Measurements from ENCODE around the gene SNCG. TPM values are rescaled to one million over a fixed set of nuclear protein-coding genes. Genes with fewer than 3 reads are reported as not detected.
"Not testable (repeated sequence)": the region's sequence is repeated elsewhere in the genome, so short reads cannot be mapped to it uniquely, and the experiment has no call there.

SNCG gene
- total RNA-seq, 1 experiment from 2014 or later = 7.3 TPM

DNA sequence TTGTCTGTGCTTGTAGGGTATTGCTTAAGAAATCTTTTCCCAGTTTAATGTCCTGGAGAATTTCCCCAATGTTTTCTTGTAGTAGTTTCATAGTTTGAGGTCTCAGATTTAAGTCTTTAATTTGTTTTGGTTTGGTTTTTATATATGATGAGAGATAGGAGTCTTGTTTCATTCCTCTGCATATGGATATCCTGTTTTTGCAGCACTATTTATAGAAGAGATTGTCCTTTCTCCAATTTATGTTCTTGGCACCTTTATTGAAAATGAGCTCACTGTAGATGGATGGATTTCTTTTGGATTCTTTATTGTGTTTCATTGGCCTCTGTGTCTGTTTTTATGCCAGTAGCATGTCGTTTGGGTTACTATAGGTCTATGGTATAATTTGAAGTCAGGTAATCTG is 30.1 kb downstream of the SNCG start:
- TF ChIP-seq, protein P1, sequence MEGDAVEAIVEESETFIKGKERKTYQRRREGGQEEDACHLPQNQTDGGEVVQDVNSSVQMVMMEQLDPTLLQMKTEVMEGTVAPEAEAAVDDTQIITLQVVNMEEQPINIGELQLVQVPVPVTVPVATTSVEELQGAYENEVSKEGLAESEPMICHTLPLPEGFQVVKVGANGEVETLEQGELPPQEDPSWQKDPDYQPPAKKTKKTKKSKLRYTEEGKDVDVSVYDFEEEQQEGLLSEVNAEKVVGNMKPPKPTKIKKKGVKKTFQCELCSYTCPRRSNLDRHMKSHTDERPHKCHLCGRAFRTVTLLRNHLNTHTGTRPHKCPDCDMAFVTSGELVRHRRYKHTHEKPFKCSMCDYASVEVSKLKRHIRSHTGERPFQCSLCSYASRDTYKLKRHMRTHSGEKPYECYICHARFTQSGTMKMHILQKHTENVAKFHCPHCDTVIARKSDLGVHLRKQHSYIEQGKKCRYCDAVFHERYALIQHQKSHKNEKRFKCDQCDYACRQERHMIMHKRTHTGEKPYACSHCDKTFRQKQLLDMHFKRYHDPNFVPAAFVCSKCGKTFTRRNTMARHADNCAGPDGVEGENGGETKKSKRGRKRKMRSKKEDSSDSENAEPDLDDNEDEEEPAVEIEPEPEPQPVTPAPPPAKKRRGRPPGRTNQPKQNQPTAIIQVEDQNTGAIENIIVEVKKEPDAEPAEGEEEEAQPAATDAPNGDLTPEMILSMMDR (IDR thresholded peaks at IDR 0.05; ENCODE audit: unreplicated experiment) = no peak
- intact Hi-C loops (cut with micrococcal nuclease) = no loop called here
- no peak for DNase-seq (ENCODE audit: unreplicated experiment)
- Mint-ChIP-seq H3K27me3 (ENCODE audit: insufficient read depth, unreplicated experiment) (no peaks in the 10 kb centered on the region), H3K4me1 (ENCODE audit: insufficient read depth, unreplicated experiment) (no peaks in the 10 kb centered on the region), H3K9me3 (ENCODE audit: unreplicated experiment) (no peaks in the 10 kb centered on the region), H3K27ac (ENCODE audit: low read depth, unreplicated experiment) (no peak overlapping the region), H3K36me3 (ENCODE audit: insufficient read depth, unreplicated experiment) (no peaks in the 10 kb centered on the region), H3K4me3 (ENCODE audit: unreplicated experiment) (no peak overlapping the region)
- CTCF ChIA-PET = no interaction called here
- POLR2A ChIA-PET = interaction anchor here (1.5 kb wide), 1 partner anchor 11 kb away, joined by 6 read pairs; no protein-coding TSS in a partner anchor
- BruUV-seq (replicated peaks) = no TSS peak

DNA sequence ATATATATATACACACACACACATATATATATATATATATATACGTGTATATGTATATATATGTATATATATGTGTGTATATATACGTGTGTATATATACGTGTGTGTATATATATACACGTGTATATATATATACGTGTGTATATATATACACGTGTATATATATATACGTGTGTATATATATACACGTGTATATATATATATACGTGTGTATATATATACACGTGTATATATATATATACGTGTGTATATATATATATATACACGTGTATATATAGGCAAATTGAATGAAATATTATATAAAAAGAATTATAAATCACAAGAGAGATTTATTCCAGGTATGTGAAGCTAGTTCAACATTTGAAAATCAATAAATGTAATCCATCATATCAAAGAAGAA is 33.0 kb downstream of the SNCG start:
- H3K36me3 Mint-ChIP-seq (ENCODE audit: insufficient read depth, unreplicated experiment); H3K27me3 Mint-ChIP-seq (ENCODE audit: insufficient read depth, unreplicated experiment); H3K4me1 Mint-ChIP-seq (ENCODE audit: insufficient read depth, unreplicated experiment); intact Hi-C loops (cut with micrococcal nuclease); BruUV-seq (replicated peaks); DNase-seq (ENCODE audit: unreplicated experiment); H3K4me3 Mint-ChIP-seq (ENCODE audit: unreplicated experiment); H3K27ac Mint-ChIP-seq (ENCODE audit: low read depth, unreplicated experiment); H3K9me3 Mint-ChIP-seq (ENCODE audit: unreplicated experiment): not testable (repeated sequence)
- CTCF ChIA-PET = interaction anchor here (0.7 to 1.0 kb wide), 2 partner anchors 25 to 43 kb away, joined by 3 read pairs; no protein-coding TSS in a partner anchor
- POLR2A ChIA-PET = interaction anchor here (0.6 to 1.4 kb wide), 3 partner anchors 9 to 216 kb away, joined by 4 to 6 read pairs (median 4); no protein-coding TSS in a partner anchor

DNA sequence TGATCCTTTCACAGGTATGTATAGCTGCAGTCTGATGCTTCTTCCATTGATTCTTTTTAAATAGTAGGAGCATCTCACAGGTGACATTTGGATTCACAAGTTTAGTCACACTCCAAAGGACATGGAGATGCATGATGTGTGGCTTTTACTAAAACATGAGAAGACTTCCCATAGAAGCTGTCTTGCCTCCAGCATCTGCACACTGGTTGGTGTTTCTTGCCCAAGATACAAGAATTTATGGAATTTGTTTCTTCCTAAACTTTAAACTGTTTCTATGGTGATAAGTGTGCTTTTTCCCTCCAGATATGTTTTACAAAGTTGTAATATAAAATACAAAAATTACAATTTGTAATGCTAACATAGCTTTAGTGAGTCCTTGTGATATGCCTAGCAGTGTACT is 34.1 kb downstream of the SNCG start:
- Mint-ChIP-seq H3K36me3 (ENCODE audit: insufficient read depth, unreplicated experiment) (no peaks in the 10 kb centered on the region), H3K4me1 (ENCODE audit: insufficient read depth, unreplicated experiment) (no peaks in the 10 kb centered on the region), H3K4me3 (ENCODE audit: unreplicated experiment) (no peak overlapping the region), H3K27ac (ENCODE audit: low read depth, unreplicated experiment) (no peak overlapping the region), H3K9me3 (ENCODE audit: unreplicated experiment) (no peaks in the 10 kb centered on the region), H3K27me3 (ENCODE audit: insufficient read depth, unreplicated experiment) (no peaks in the 10 kb centered on the region)
- TF ChIP-seq, protein P1 (IDR thresholded peaks at IDR 0.05; ENCODE audit: unreplicated experiment) = no peak
- DNase-seq (ENCODE audit: unreplicated experiment) = no peak
- intact Hi-C loops (cut with micrococcal nuclease) = no loop called here
- POLR2A ChIA-PET = interaction anchor here (0.6 to 1.4 kb wide), 2 partner anchors 13 to 194 kb away, joined by 3 to 4 read pairs; no protein-coding TSS in a partner anchor
- CTCF ChIA-PET = no interaction called here
- no TSS peak for BruUV-seq (replicated peaks)

DNA sequence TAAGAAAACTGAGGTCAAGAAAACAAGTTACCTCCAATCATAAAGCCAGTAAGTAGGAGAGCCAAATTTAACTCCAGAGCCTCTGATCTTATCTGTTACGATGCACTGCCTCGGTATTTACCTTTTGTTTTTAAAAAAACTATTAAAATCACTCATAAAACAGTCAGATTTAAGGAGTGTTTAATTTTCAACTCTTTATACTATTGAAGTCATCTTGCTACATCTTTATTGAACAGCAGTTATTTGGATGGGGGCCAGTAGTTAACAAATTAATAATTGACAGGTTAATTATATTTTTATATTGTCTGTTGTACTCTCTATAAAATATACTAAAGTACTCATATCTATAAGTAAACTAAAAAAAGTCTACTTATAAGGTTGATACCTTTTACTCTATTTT is 34.5 kb downstream of the SNCG start:
- POLR2A ChIA-PET = interaction anchor here (0.6 kb wide), 1 partner anchor 194 kb away, joined by 3 read pairs; no protein-coding TSS in a partner anchor
- TF ChIP-seq, protein P1 (IDR thresholded peaks at IDR 0.05; ENCODE audit: unreplicated experiment) = no peak
- no peaks in the 10 kb centered on the region for H3K36me3 Mint-ChIP-seq (ENCODE audit: insufficient read depth, unreplicated experiment)
- CTCF ChIA-PET = no interaction called here
- H3K4me3 Mint-ChIP-seq (ENCODE audit: unreplicated experiment) = no peak overlapping the region
- no TSS peak for BruUV-seq (replicated peaks)
- no peaks in the 10 kb centered on the region for H3K9me3 Mint-ChIP-seq (ENCODE audit: unreplicated experiment)
- H3K27me3 Mint-ChIP-seq (ENCODE audit: insufficient read depth, unreplicated experiment) = no peaks in the 10 kb centered on the region
- DNase-seq (ENCODE audit: unreplicated experiment) = no peak
- H3K4me1 Mint-ChIP-seq (ENCODE audit: insufficient read depth, unreplicated experiment) = no peaks in the 10 kb centered on the region
- H3K27ac Mint-ChIP-seq (ENCODE audit: low read depth, unreplicated experiment) = no peak overlapping the region
- intact Hi-C loops (cut with micrococcal nuclease) = no loop called here

DNA sequence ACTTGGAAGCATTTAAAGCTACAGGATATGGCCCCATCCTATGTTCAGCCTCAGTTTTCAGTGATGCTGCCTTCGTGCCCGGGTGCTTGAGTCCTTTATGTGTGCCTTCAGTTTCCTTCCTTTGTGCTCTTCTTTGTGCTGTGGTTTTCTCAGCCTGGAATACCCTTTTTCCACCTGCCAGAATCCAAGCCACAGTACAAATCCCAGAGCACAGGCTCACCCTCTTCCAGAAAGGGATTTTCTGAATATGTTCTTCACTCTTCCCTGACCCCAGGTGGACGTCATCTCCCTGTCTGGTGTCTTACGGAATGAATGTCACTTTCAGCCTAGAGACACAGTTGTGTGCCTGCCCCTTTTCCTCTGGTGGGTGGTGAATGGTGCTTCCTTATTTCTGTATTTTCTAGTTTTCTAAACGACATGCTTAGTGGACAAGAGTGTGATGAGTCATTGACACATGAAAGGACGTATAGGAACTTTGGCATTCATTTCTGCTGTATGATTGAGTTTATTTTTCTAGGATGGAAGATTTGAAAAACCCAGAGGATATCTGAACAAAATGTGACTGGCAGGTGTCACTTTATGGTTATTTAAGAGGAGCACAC is 41.5 kb downstream of the SNCG start:
- H3K36me3 Mint-ChIP-seq (ENCODE audit: insufficient read depth, unreplicated experiment); intact Hi-C loops (cut with micrococcal nuclease); H3K27me3 Mint-ChIP-seq (ENCODE audit: insufficient read depth, unreplicated experiment); H3K27ac Mint-ChIP-seq (ENCODE audit: low read depth, unreplicated experiment); H3K9me3 Mint-ChIP-seq (ENCODE audit: unreplicated experiment); H3K4me3 Mint-ChIP-seq (ENCODE audit: unreplicated experiment); POLR2A ChIA-PET; BruUV-seq (replicated peaks); H3K4me1 Mint-ChIP-seq (ENCODE audit: insufficient read depth, unreplicated experiment); DNase-seq (ENCODE audit: unreplicated experiment): not testable (repeated sequence)
- CTCF ChIA-PET = interaction anchor here (0.7 kb wide), 1 partner anchor 31 kb away, joined by 3 read pairs; no protein-coding TSS in a partner anchor

All from MCF 10A (cell line).